Calu3 (cell line): ENCODE data around the gene MYOF. TPM values are rescaled to one million over a fixed set of nuclear protein-coding genes. Genes with fewer than 3 reads are reported as not detected.

Experiments
- BruUV-seq: library from RNA; stranded (reverse); fragments of 400-500 nt; replicated peaks from 2 replicates; lab custom pipeline; 2021; lab: Mats Ljungman, UMichigan
- CTCF ChIA-PET: fragments of 300-600 bp; sonication (Branson Sonifier 250); formaldehyde crosslinking; loops from one replicate; lab custom pipeline; 2022; ENCODE audit warnings: antibody characterized with exemption; lab: Charles Lee
- DNase-seq: peaks from one replicate; pipeline ENCODE4 v3.0.0; 2022
- H3K27ac Mint-ChIP-seq: one replicate; pipeline ENCODE4 v1.8.0; 2022; ENCODE audit warnings: mixed read lengths; ENCODE audit not compliant: unreplicated experiment
- H3K27me3 Mint-ChIP-seq: one replicate; pipeline ENCODE4 v1.8.0; 2022; ENCODE audit warnings: mixed read lengths; ENCODE audit not compliant: unreplicated experiment
- H3K36me3 Mint-ChIP-seq: one replicate; pipeline ENCODE4 v1.8.0; 2022; ENCODE audit warnings: mild to moderate bottlenecking, moderate library complexity, mixed read lengths; ENCODE audit not compliant: insufficient read depth, unreplicated experiment
- H3K4me1 Mint-ChIP-seq: one replicate; pipeline ENCODE4 v1.8.0; 2022; ENCODE audit warnings: mild to moderate bottlenecking, low read depth, mixed read lengths; ENCODE audit not compliant: unreplicated experiment
- H3K4me3 Mint-ChIP-seq: one replicate; pipeline ENCODE4 v1.8.0; 2022; ENCODE audit warnings: mild to moderate bottlenecking, low read depth, moderate library complexity, mixed read lengths; ENCODE audit not compliant: unreplicated experiment
- H3K9me3 Mint-ChIP-seq: one replicate; pipeline ENCODE4 v1.8.0; 2022; ENCODE audit warnings: low read depth, mixed read lengths; ENCODE audit not compliant: unreplicated experiment
- intact Hi-C: fragments of 100-400 bp; cut with micrococcal nuclease; formaldehyde crosslinking; loops from one replicate; pipeline ENCODE4 v1.10.0; 2022; ENCODE audit not compliant: unreplicated experiment
- total RNA-seq: library from RNA; stranded (reverse); gene quantifications from 2 replicates; pipeline ENCODE4 v1.2.3, GENCODE V29; 2022
- TF ChIP-seq, protein P1 (sequence below): fragments of 200-600 bp; IDR thresholded peaks from one replicate; pipeline ENCODE4 v1.8.0; 2022; ENCODE audit warnings: antibody characterized with exemption; ENCODE audit not compliant: unreplicated experiment

Gene MYOF
- total RNA-seq, 1 experiment from 2014 or later: 474 TPM

DNA sequence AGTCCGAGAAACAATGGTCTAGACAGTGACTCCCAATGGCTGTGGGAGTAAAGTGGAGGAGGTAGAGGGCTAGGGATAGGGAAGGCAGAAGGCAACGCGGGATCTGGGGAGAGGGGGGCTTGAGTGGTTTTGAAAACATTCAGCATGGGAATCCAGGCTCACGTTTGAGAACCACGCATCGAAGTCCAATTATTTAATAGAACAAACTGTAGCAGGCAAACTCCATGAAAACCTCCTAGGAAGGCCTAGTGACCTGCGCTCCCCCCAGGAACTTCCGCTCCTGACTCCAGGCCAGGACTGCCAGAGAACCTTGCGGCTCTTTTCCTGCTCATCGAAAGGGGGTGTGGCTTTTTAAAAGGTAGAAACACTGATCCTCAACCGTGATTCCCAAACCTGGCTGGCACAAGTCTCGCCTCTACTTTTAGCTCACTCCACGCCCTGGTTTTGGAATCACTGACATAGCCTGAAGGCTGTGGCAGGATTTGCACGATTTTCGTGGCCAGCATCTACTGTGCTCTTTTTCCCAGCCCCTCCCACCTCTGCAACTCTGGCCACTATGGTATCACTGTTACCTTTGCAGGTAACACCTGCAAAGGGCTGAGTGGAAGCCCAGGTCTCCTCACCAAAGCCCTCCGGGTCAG lies 43.4 kb downstream of the MYOF start:
- no TSS peak for BruUV-seq
- no peaks in the 10 kb centered on the region for H3K27me3 Mint-ChIP-seq
- peaks cover 2% of the 10 kb centered on the region for H3K9me3 Mint-ChIP-seq
- peak overlapping the region; percentile 99 for H3K27ac Mint-ChIP-seq
- H3K4me3 Mint-ChIP-seq: peak overlapping the region; percentile 57
- peaks cover 66% of the 10 kb centered on the region for H3K36me3 Mint-ChIP-seq
- intact Hi-C loops: no loop called here
- TF ChIP-seq, protein P1, sequence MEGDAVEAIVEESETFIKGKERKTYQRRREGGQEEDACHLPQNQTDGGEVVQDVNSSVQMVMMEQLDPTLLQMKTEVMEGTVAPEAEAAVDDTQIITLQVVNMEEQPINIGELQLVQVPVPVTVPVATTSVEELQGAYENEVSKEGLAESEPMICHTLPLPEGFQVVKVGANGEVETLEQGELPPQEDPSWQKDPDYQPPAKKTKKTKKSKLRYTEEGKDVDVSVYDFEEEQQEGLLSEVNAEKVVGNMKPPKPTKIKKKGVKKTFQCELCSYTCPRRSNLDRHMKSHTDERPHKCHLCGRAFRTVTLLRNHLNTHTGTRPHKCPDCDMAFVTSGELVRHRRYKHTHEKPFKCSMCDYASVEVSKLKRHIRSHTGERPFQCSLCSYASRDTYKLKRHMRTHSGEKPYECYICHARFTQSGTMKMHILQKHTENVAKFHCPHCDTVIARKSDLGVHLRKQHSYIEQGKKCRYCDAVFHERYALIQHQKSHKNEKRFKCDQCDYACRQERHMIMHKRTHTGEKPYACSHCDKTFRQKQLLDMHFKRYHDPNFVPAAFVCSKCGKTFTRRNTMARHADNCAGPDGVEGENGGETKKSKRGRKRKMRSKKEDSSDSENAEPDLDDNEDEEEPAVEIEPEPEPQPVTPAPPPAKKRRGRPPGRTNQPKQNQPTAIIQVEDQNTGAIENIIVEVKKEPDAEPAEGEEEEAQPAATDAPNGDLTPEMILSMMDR: no peak
- CTCF ChIA-PET: interaction anchor here (1.4 kb wide), 1 partner anchor 21 kb away, joined by 4 read pairs; no protein-coding TSS in a partner anchor
- peak; percentile 54 for DNase-seq
- peaks cover 65% of the 10 kb centered on the region for H3K4me1 Mint-ChIP-seq

DNA sequence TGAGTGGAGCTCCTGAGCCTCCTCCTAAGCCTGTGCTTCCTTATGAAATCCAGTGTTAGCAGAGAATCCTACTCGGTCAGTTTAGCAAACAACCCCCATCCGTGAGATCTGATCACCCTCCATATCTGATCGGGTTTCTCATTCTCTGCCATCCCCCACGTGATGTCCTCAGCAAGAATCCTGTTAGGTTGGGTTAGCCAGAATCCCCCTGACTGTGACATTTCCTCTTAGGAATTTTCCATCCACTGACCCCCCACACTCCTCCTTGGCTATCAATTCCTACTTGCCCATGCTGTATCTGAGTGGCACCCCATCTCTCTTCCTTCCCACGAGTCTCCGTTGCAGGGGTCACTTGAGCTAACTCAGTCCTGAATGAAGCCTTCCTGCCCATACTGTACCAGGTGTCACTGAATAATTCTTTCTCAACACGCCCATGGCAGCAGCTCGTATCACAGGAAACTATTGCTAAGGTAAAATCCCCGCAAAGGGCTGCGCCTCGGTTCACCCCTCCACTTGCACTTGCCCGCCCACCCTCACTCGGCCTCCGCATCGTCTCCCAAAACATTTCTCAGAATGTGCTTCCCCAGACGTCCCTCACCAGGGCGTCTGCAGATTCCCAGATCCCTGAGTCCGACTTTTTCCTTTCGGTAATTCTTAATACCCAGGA lies 44.1 kb downstream of the MYOF start:
- no TSS peak for BruUV-seq
- TF ChIP-seq, protein P1: no peak
- peaks cover 62% of the 10 kb centered on the region for H3K36me3 Mint-ChIP-seq
- no peaks in the 10 kb centered on the region for H3K27me3 Mint-ChIP-seq
- H3K4me1 Mint-ChIP-seq: peaks cover 58% of the 10 kb centered on the region
- CTCF ChIA-PET: interaction anchor here (0.8 to 1.9 kb wide), 5 partner anchors 8 to 44 kb away, joined by 3 to 7 read pairs (median 4); partner anchors contain the start of gene MYOF
- intact Hi-C loops: no loop called here
- H3K27ac Mint-ChIP-seq: peak overlapping the region; percentile 99
- H3K4me3 Mint-ChIP-seq: peak overlapping the region; percentile 57
- no peak for DNase-seq
- H3K9me3 Mint-ChIP-seq: no peaks in the 10 kb centered on the region

DNA sequence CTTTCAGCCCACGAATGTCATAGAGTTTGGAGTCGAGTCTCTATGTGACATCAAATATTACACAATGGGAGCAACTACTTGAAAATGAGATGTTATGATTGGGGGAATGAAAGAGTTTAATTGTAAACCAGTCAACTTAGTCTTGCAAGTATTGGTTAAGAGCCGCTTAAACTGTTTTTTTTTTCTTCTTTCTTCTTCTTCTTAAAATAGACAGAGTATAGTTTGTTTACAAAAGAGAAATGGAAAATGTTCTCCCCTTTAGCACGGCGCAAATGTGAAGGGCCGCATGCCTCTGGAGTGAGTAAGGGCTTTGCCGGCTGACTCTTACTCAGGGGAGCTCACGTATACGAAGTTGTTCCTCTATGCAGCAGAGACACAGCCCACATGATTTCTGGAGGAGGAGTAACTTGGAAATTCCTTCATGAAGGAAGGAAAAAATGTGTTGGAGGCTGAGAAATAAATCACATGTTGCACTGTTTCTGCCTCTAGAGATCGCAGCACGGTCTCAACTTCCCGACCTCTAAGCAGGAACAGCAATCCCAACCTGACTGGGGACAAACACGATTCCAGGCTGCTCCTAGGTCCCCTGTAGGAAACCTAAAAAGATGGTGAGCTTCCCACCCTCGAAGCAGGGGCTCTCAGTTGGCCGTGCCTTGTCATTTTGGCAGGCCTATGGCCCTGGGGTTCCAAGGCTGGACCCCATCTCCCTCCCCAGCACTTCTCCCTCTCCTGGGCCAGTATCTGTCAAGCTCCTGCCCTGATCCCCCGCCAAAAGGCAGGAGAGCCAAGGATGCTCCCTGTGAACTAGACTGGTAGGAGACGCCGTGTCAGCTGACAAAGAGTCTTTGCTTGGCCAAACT lies 44.8 kb downstream of the MYOF start:
- TSS peak; percentile 33 for BruUV-seq
- Mint-ChIP-seq H3K4me1 (peaks cover 53% of the 10 kb centered on the region), H3K27me3 (no peaks in the 10 kb centered on the region), H3K27ac (peak overlapping the region; percentile 99), H3K4me3 (peak overlapping the region; percentile 57), H3K9me3 (no peaks in the 10 kb centered on the region), H3K36me3 (peaks cover 66% of the 10 kb centered on the region)
- CTCF ChIA-PET: interaction anchor here (0.6 to 1.9 kb wide), 7 partner anchors 9 to 65 kb away, joined by 3 to 7 read pairs (median 3); partner anchors contain the start of gene MYOF
- DNase-seq: peak; percentile 64
- intact Hi-C loops: no loop called here
- TF ChIP-seq, protein P1: no peak

DNA sequence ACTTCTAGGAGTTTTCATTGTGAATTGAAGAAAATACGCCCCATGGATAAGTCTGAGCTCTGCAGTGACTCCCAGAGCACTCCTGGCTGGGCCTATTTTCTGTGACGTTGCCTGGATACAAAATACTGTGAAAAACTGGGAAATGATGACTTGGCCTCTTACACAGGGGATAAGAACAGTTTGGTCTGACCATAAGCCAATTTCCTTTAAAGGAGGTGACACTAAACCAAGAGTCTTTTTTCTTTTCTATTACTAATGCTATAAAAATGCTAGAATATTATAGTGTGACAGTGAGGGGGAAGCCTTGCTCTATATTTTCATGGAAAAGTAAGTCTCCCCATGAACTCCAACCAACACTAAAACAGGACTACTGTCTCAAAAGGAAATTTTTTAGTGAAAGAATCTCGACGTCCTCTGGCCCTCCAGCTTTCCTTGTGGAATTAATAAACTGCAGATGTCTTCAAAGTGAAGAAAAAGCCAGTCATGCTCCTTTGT lies 45.5 kb downstream of the MYOF start:
- Mint-ChIP-seq H3K36me3 (peaks cover 66% of the 10 kb centered on the region), H3K4me3 (peak overlapping the region; percentile 57), H3K27ac (peak overlapping the region; percentile 99), H3K27me3 (no peaks in the 10 kb centered on the region), H3K9me3 (no peaks in the 10 kb centered on the region), H3K4me1 (peaks cover 46% of the 10 kb centered on the region)
- intact Hi-C loops: loop anchor here (1.0 kb wide), 1 partner anchor 11 kb away; no protein-coding TSS in a partner anchor
- BruUV-seq: TSS peak; percentile 92
- CTCF ChIA-PET: interaction anchor here (1.5 to 1.9 kb wide), 2 partner anchors 9 to 39 kb away, joined by 3 to 7 read pairs; no protein-coding TSS in a partner anchor
- DNase-seq: no peak
- TF ChIP-seq, protein P1: no peak
